Activated CD4-positive, CD25-positive, alpha-beta regulatory T cell treated with anti-CD3 and anti-CD28 coated beads, Interleukin-2, amount 50 U/mL, for 72 hours (primary cell): ENCODE data around the gene EIF3J.

ENCODE experiments used
- DNase-seq: peaks from one replicate; pipeline ENCODE4 v3.0.0; 2021

EIF3J gene

DNA sequence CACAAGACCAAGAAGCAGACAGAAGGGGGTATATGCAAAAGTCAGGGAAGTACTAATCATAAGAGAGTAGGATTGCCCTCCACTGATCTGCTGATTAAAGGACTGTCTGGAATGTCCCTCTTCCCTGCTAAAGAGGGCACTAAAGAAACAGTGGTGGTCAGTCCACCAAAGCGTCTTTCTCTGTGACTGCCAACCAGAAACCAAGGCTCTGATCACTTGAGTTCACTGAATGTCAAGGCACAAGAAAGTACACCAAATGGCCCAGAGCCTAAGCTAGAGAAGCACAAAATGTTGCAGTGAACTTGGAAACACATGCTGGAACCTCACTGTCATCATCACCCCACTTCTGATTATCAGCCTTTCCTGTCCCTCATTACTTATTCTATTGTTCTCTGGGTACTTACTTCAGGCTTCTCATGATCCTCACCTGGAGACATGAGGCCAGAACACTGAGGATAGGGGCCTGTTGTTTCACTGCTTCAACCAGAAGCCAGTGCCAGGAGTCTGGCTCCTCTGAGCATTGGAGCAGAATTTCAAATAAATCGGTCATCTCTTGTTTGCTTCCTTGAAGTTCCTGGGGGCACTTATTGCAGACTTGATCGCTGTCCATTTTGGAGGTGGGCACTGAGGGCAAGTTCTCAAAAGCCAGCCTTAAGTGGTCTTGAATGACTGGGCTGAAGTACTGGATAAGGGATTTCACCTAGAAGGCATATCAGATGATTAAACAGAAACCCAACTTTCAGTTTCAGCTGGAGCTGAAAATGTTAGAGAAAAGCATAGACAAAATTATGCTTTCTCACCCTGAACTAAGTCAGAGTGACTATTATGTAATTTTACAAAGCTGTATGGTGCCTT is 58.9 kb downstream of the EIF3J start:
- no peak for DNase-seq

DNA sequence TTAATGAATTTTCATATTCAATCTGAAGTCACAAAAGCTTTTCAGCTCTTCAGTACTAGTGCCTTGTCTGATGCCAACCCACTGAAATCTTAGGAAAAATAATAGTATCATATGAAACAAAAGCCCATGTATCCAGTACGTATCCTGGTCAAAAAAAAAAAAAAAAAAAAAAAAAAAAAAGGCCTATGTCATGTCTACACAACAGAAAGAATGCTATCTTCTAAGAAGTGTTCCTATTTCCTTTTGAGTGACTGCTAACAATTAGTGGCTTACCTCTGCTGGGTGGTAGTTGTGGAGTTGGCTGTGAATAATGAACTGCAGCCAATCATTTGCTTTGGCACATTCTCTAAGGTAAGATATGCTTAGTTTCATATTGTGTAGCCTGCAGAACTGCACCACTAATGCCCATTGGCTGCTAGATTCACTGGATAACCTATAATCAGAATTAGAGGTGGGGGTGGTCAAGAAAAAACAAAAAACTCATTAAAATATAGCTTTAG is 59.6 kb downstream of the EIF3J start:
- no peak for DNase-seq

DNA sequence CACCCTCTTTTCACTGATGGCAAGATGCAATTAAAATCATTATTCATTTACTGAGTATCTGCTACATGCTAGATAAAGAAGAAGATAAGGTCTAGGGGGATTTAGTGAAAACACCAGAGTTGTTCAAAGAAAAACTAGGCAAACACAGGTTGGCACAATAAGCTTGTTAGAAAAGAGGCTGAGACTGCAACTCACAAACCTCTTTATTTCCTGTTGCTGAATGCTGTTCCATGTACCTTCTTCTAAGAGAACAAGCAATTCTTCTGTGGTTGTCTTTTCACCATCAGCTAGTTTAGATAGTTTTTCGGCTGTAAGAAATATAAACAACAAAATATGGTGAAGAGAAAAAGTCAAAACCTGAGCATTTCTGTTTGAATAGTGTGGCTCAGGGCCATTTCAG is 61.1 kb downstream of the EIF3J start:
- no peak for DNase-seq

DNA sequence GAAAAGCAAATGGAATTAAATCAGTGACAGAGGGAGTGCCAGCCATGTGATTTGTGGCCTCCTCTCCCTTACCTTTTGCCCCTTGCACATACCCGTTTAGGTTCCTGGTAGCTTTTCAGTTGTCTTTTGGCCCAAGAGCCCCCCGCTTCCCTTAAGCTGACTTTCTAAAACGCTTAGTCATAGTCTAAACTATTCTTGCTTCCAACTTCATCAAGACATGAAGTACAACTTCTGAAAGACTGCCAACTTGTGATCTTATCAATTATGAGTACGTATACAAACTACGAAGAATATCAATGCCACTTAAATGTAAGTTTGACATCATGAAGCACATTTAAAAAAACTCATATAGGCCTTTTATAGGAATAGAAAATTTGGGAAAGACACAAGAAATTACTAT is 61.9 kb downstream of the EIF3J start:
- no peak for DNase-seq

DNA sequence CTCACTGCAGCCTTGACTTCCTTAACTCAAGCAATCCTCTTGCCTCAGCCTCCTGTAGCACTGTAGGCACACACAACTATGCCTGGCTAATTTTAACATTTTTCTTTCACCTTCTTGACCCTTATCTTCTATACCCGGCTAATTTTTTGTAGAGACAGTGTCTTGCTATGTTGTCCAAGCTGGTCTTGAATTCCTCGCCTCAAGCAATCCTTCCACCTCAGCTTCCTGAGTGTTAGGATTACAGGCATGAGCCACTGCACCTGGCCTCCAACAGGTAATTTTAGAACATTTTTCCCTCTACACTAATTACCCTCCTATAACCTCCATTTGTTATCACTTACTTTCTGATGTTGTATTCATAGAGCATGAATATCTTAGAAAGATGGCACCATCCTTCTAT is 66.2 kb downstream of the EIF3J start:
- DNase-seq, result no peak

DNA sequence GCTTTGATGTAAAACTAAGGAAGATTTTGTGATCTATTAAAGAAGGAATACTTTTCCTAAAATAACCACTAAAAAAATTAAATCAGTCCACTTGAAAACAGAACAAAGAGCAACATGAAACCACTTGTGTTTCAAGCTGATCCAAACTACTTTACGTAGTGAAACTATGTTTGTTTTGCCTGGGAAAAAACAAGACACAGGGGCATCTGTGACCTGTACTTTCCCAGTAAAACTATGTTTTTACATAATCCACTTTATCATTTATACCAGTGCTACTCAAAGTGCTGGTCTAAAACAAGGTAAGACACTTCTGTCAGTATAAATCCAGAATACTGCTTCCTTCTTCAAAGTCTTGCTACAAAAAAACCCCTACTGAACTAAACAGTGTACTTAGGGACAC is 69.8 kb downstream of the EIF3J start:
- no peak for DNase-seq
